GM18526 (cell line): ENCODE data around the gene ANKRD33.

Experiments
- POLR2A ChIP-seq: IDR thresholded peaks from 3 replicates; pipeline ENCODE4 v1.6.1; 2011; ENCODE audit not compliant: insufficient read length; ENCODE audit errors: extremely low read depth

Gene ANKRD33

DNA sequence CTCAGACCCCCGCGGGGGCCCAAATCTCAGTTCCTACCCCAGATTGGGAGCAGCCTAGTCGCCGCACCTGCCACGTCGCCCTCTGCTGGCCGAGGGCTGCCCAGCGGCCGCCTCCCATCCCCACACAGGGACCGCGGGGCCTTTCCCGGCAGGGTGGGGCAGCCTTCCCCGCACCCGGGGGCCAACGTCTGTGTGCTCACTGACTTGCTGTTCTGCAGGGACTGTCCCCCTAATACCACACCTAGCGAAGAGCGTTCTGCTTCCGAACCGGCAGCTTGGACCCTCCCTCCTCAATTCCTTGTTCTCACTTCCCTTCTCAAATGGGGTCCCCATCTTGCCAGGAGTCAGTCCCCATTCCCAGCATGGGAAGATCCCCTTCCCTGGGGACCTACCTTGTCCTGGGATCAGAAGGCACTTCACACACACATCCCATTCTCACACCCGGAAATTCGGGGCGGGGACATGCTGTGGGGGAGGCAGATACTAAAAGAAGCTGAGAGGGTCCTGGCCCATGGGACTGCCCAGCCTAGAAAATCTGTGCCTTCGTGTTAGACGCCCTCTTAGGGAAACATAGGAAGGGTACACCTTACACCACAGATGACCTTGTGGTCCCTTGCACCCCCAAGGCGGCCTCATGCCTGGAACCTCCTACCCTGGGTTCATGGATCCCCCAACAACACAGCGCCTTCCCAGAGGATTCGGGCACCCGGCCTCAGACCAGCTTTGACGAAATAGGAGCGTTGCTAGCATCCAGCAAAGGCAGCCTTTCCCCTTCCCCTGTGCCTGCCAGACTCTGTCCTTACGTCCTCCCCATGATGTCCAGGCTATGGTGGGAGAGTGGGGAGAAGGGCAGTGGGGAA is 35.8 kb downstream of the ANKRD33 start:
- TF ChIP-seq POLR2A, result no peak

GRCh38 chr12:51924551-51925319 is 36.8 kb downstream of the ANKRD33 start:
- TF ChIP-seq POLR2A, result no peak

GRCh38 chr12:51925346-51926063 is 37.6 kb downstream of the ANKRD33 start:
- TF ChIP-seq POLR2A, result no peak

GRCh38 chr12:51926064-51926632 is 38.2 kb downstream of the ANKRD33 start:
- TF ChIP-seq POLR2A, result no peak

GRCh38 chr12:51926718-51927117 is 38.8 kb downstream of the ANKRD33 start:
- TF ChIP-seq POLR2A, result no peak

- no peak for TF ChIP-seq POLR2A
Measured at GRCh38 chr12:51932218-51933076, 44.5 kb downstream of the ANKRD33 start.

DNA sequence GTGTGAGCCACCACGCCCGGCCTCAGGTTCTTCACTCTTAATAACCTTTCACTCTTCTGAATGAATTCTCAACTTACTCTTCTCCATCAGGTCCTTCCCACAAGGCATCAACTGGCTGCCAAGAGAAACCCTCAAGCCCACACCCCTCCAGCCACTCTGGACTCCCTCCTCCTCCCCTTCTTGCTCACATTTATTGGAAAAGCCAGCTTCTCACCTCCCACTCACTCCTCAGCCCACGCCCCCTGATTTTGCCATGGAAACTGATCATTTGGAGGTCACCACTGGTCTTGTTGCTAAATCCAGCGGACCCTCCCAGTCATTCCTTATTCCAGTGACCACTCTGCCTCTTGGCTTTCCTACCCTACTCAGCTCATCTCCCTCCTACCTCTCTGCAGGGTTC is 46.2 kb downstream of the ANKRD33 start:
- no peak for TF ChIP-seq POLR2A

DNA sequence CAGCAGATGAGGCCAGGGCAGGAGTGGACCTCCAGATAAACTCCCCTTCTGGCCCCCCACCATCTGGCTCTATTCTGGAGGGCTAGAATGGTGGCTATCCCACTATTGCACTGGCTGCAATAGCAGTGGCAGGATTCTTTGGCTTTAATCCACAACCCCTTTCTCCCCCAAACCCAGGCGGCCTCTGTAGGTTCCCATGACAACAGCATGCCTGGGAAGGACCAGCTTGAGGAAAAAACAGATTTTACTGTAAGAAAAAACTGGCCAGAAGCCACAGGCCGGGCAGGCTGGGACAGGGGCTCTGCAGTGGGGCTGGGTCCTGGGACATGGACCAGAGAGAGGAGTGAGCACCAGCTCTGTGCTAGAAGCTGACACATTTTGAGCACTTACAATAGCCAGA is 50.0 kb downstream of the ANKRD33 start:
- no peak for TF ChIP-seq POLR2A

DNA sequence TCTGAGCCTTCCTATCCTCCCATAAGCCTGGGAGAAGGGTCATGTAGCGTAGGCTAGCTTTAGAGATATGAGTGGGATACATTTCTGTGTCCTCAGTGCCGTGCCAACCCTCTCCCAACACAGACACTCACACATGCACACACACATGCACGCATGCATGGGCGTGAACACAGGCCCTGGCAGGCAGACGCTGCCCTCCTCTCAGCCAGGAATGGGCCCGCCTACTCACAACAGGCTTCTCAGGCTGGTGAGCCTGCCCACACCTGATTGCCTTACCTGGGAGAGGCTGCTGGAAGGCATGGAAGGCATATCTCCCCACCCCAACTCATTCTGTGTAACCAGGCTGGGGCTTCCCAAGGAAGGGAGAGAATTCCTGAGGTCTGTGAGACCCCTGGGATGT is 50.8 kb downstream of the ANKRD33 start:
- no peak for TF ChIP-seq POLR2A

- TF ChIP-seq POLR2A, result no peak
Measured at GRCh38 chr12:51941011-51941581, 53.2 kb downstream of the ANKRD33 start.
